ENCODE results near the gene NRF1. TPM values are rescaled to one million over a fixed set of nuclear protein-coding genes. Genes with fewer than 3 reads are reported as not detected.

Gene NRF1
- total and polyA plus RNA-seq, 8 donors: 11.4 to 26.8 (median 22.6) TPM

GRCh38 chr7:129646369-129647021 lies 35.0 kb downstream of the NRF1 start:
- Histone ChIP-seq H3K36me3 (peaks cover 0 to 7% of the 10 kb centered on the region in 2 donors), H3K27ac (no peak overlapping the region), H3K4me1 (peaks cover 0 to 6% of the 10 kb centered on the region in 2 donors), H3K27me3 (no peaks in the 10 kb centered on the region), H3K9me3 (no peaks in the 10 kb centered on the region), H3K4me3 (no peak overlapping the region)
- TF ChIP-seq CTCF (IDR thresholded peaks at IDR 0.05): no peak
- intact Hi-C loops (cut with DNase I): loop anchor here in 1 of 2 donors (10.0 kb wide), 2 partner anchors 162 to 282 kb away; no protein-coding TSS in a partner anchor
- no peak for ATAC-seq
- DNase-seq: no peak

GRCh38 chr7:129649128-129649690 lies 37.7 kb downstream of the NRF1 start:
- Histone ChIP-seq H3K9me3 (no peaks in the 10 kb centered on the region), H3K4me1 (no peaks in the 10 kb centered on the region), H3K27me3 (no peaks in the 10 kb centered on the region), H3K36me3 (peaks cover 0 to 7% of the 10 kb centered on the region in 2 donors), H3K27ac (no peak overlapping the region), H3K4me3 (no peak overlapping the region)
- DNase-seq (no peak), ATAC-seq (no peak)
- intact Hi-C loops (cut with DNase I): loop anchor here in 1 of 2 donors (10.0 kb wide), 2 partner anchors 164 to 284 kb away; no protein-coding TSS in a partner anchor
- no peak for TF ChIP-seq CTCF (IDR thresholded peaks at IDR 0.05)

- DNase-seq (no peak), ATAC-seq (no peak)
- intact Hi-C loops (cut with DNase I): no loop called here
- Histone ChIP-seq H3K9me3 (no peaks in the 10 kb centered on the region), H3K36me3 (peaks cover 0 to 7% of the 10 kb centered on the region in 2 donors), H3K4me1 (no peaks in the 10 kb centered on the region), H3K27ac (no peak overlapping the region), H3K4me3 (no peak overlapping the region), H3K27me3 (no peaks in the 10 kb centered on the region)
- TF ChIP-seq CTCF (IDR thresholded peaks at IDR 0.05): no peak
Observed at GRCh38 chr7:129650056-129650758, 38.7 kb downstream of the NRF1 start.

GRCh38 chr7:129652914-129653313 lies 41.4 kb downstream of the NRF1 start:
- TF ChIP-seq CTCF (IDR thresholded peaks at IDR 0.05): no peak
- intact Hi-C loops (cut with DNase I): no loop called here
- ATAC-seq (no peak), DNase-seq (no peak)
- peaks cover 0 to 13% of the 10 kb centered on the region in 2 donors for H3K36me3 ChIP-seq
- no peak overlapping the region for H3K27ac ChIP-seq
- H3K9me3 ChIP-seq: no peaks in the 10 kb centered on the region
- H3K4me1 ChIP-seq: peaks cover 0 to 3% of the 10 kb centered on the region in 2 donors
- no peak overlapping the region for H3K4me3 ChIP-seq
- no peaks in the 10 kb centered on the region for H3K27me3 ChIP-seq

GRCh38 chr7:129655811-129656210 lies 44.3 kb downstream of the NRF1 start:
- DNase-seq (no peak), ATAC-seq (no peak)
- H3K27ac ChIP-seq: no peak overlapping the region
- intact Hi-C loops (cut with DNase I): no loop called here
- H3K9me3 ChIP-seq: peaks cover 0 to 4% of the 10 kb centered on the region in 2 donors
- H3K4me3 ChIP-seq: no peak overlapping the region
- H3K36me3 ChIP-seq: peaks cover 0 to 42% of the 10 kb centered on the region in 2 donors
- no peaks in the 10 kb centered on the region for H3K27me3 ChIP-seq
- peaks cover 0 to 3% of the 10 kb centered on the region in 2 donors for H3K4me1 ChIP-seq
- TF ChIP-seq CTCF (IDR thresholded peaks at IDR 0.05): no peak
